Panc1 (cell line): ENCODE results near the gene OSBPL10. TPM values are rescaled to one million over a fixed set of nuclear protein-coding genes. Genes with fewer than 3 reads are reported as not detected.
"Not testable (repeated sequence)": the region's sequence is repeated elsewhere in the genome, so short reads cannot be mapped to it uniquely, and the experiment has no call there.

Experiments used
- ATAC-seq: fragments of 200-7000 bp; cut with Tn5 transposase; 2 replicates; pipeline ENCODE4 v1.9.1; 2020; ENCODE audit warnings: mild to moderate bottlenecking, moderate library complexity
- BruUV-seq: library from RNA; stranded (reverse); fragments of 400-500 nt; replicated peaks from 2 replicates; lab custom pipeline; 2021; lab: Mats Ljungman, UMichigan
- CTCF ChIA-PET: fragments of 300-600 bp; sonication (Branson Sonifier 250); formaldehyde crosslinking; loops from one replicate; lab custom pipeline; 2022; ENCODE audit warnings: antibody characterized with exemption; lab: Charles Lee
- POLR2A ChIA-PET: fragments of 300-600 bp; sonication (Branson Sonifier 250); formaldehyde crosslinking; loops from one replicate; lab custom pipeline; 2022; ENCODE audit warnings: antibody characterized with exemption; lab: Charles Lee
- DNase-seq: peaks from one replicate; pipeline ENCODE4 v3.0.0-alpha.2; 2010; ENCODE audit warnings: low read depth, low spot score
- H3K27ac ChIP-seq: 2 replicates; pipeline ENCODE4 v1.5.1; 2011; ENCODE audit warnings: mild to moderate bottlenecking, low read length, inconsistent platforms
- H3K27me3 ChIP-seq: fragments of 200-500 bp; sonication (Bioruptor generic); 2 replicates; pipeline ENCODE4 v1.6.0; 2014; ENCODE audit warnings: low read length, inconsistent platforms; ENCODE audit not compliant: control insufficient read depth, insufficient read depth
- H3K36me3 ChIP-seq: fragments of 200-500 bp; sonication (Bioruptor generic); 2 replicates; pipeline ENCODE4 v1.5.1; 2014; ENCODE audit warnings: inconsistent platforms, mild to moderate bottlenecking, low read length, moderate library complexity; ENCODE audit not compliant: control insufficient read depth, insufficient read depth
- H3K4me1 ChIP-seq: 2 replicates; pipeline ENCODE4 v1.5.1; 2011; ENCODE audit warnings: inconsistent platforms, mild to moderate bottlenecking, low read length, moderate library complexity; ENCODE audit not compliant: control insufficient read depth, insufficient read depth
- H3K4me3 ChIP-seq, 2 experiments: 2 replicates each; pipeline ENCODE4 v1.5.1; 2011 to 2012; ENCODE audit warnings: low read depth in 2 of 2, low read length in 2 of 2, mild to moderate bottlenecking in 2 of 2, inconsistent platforms in 1 of 2, moderate library complexity in 1 of 2
- H3K9me3 ChIP-seq: fragments of 200-500 bp; sonication (Bioruptor generic); 2 replicates; pipeline ENCODE4 v1.5.1; 2014; ENCODE audit warnings: low read depth, mild to moderate bottlenecking, inconsistent platforms, low read length, moderate library complexity; ENCODE audit not compliant: control insufficient read depth, insufficient read depth
- POLR2AphosphoS5 ChIP-seq: IDR thresholded peaks from 2 replicates; pipeline ENCODE4 v1.6.1; 2012; ENCODE audit warnings: mild to moderate bottlenecking, low read depth, low read length, moderate library complexity
- SIN3A ChIP-seq: IDR thresholded peaks from 2 replicates; pipeline ENCODE4 v1.6.1; 2012; ENCODE audit warnings: low read depth, mild to moderate bottlenecking, low read length, moderate library complexity, borderline replicate concordance; ENCODE audit not compliant: insufficient read depth
- TCF7L2 ChIP-seq: IDR thresholded peaks from 2 replicates; pipeline ENCODE4 v1.6.1; 2011; ENCODE audit warnings: mild to moderate bottlenecking, low read depth, low read length, inconsistent platforms
- in situ Hi-C: cut with HindIII; loops from 2 replicates; pipeline ENCODE4 v1.10.0; 2016; ENCODE audit warnings: low sequenced_read_pairs, low pct_unique_long_range_greater_than_20kb
- intact Hi-C: fragments of 100-400 bp; cut with micrococcal nuclease; formaldehyde crosslinking; loops from one replicate; pipeline ENCODE4 v1.10.0; 2022; ENCODE audit not compliant: unreplicated experiment
- total RNA-seq: library from RNA; stranded (reverse); gene quantifications from one replicate; pipeline ENCODE4 v1.2.1, GENCODE V29; 2021; ENCODE audit not compliant: unreplicated experiment
- TF ChIP-seq, protein P1 (sequence below): fragments of 450-650 bp; IDR thresholded peaks from 2 replicates; pipeline ENCODE4 v1.5.1; 2017; ENCODE audit warnings: mild to moderate bottlenecking
- TF ChIP-seq, protein P2 (sequence below), 2 experiments: IDR thresholded peaks; 2 replicates each; pipeline ENCODE4 v1.6.1; 2011 to 2012; ENCODE audit warnings: low read depth in 2 of 2, control low read depth in 1 of 2, low read length in 1 of 2, mild to moderate bottlenecking in 1 of 2, moderate library complexity in 1 of 2; ENCODE audit not compliant: insufficient read depth in 1 of 2

Gene OSBPL10
- total RNA-seq, 1 experiment from 2014 or later = 88.1 TPM

DNA sequence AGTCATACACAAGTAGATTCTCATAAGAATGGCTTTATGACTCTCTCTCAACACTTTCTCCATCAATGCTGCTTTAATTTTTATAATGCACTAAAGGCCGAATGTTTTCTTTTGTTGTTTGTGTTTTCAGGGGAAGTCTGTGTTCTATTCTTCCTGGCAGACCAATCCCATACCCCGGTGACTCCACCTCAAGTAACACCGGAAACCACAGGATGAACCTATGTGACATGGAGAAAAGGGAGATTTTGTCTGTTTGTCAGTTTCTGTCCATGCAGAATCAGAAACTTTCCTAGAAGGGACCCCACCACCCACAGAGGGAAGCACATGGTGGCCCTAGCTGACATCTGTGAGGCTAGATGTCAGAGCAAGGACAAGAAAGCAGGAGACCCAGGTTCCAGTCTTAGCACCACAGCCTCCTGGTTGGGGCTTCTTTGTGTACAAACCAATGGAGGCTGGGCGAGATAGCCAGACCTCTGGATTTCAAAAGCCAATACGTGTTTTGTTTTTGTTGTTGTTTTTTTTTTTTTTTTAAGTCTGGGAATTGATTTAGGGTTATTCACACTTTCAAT is 109.0 kb downstream of the OSBPL10 start:
- TF ChIP-seq TCF7L2 (no peak), SIN3A (no peak), POLR2AphosphoS5 (no peak)
- TF ChIP-seq, protein P1, sequence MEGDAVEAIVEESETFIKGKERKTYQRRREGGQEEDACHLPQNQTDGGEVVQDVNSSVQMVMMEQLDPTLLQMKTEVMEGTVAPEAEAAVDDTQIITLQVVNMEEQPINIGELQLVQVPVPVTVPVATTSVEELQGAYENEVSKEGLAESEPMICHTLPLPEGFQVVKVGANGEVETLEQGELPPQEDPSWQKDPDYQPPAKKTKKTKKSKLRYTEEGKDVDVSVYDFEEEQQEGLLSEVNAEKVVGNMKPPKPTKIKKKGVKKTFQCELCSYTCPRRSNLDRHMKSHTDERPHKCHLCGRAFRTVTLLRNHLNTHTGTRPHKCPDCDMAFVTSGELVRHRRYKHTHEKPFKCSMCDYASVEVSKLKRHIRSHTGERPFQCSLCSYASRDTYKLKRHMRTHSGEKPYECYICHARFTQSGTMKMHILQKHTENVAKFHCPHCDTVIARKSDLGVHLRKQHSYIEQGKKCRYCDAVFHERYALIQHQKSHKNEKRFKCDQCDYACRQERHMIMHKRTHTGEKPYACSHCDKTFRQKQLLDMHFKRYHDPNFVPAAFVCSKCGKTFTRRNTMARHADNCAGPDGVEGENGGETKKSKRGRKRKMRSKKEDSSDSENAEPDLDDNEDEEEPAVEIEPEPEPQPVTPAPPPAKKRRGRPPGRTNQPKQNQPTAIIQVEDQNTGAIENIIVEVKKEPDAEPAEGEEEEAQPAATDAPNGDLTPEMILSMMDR = no peak
- TF ChIP-seq, protein P2, sequence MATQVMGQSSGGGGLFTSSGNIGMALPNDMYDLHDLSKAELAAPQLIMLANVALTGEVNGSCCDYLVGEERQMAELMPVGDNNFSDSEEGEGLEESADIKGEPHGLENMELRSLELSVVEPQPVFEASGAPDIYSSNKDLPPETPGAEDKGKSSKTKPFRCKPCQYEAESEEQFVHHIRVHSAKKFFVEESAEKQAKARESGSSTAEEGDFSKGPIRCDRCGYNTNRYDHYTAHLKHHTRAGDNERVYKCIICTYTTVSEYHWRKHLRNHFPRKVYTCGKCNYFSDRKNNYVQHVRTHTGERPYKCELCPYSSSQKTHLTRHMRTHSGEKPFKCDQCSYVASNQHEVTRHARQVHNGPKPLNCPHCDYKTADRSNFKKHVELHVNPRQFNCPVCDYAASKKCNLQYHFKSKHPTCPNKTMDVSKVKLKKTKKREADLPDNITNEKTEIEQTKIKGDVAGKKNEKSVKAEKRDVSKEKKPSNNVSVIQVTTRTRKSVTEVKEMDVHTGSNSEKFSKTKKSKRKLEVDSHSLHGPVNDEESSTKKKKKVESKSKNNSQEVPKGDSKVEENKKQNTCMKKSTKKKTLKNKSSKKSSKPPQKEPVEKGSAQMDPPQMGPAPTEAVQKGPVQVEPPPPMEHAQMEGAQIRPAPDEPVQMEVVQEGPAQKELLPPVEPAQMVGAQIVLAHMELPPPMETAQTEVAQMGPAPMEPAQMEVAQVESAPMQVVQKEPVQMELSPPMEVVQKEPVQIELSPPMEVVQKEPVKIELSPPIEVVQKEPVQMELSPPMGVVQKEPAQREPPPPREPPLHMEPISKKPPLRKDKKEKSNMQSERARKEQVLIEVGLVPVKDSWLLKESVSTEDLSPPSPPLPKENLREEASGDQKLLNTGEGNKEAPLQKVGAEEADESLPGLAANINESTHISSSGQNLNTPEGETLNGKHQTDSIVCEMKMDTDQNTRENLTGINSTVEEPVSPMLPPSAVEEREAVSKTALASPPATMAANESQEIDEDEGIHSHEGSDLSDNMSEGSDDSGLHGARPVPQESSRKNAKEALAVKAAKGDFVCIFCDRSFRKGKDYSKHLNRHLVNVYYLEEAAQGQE (IDR thresholded peaks at IDR 0.05; ENCODE audit: insufficient read depth in 1 of 2, low read depth in 2 of 2, low read length in 1 of 2) = no peak
- DNase-seq = no peak
- H3K36me3 ChIP-seq = no peaks in the 10 kb centered on the region; the same call in 1 of the 2 replicates
- H3K27me3 ChIP-seq = no peaks in the 10 kb centered on the region
- intact Hi-C loops = no loop called here
- no peak for ATAC-seq
- BruUV-seq = no TSS peak
- in situ Hi-C loops = no loop called here
- no peak overlapping the region for H3K27ac ChIP-seq
- H3K4me3 ChIP-seq = no peak overlapping the region
- H3K9me3 ChIP-seq = no peaks in the 10 kb centered on the region
- H3K4me1 ChIP-seq = peaks cover 11% of the 10 kb centered on the region
- POLR2A ChIA-PET = no interaction called here
- CTCF ChIA-PET = no interaction called here

DNA sequence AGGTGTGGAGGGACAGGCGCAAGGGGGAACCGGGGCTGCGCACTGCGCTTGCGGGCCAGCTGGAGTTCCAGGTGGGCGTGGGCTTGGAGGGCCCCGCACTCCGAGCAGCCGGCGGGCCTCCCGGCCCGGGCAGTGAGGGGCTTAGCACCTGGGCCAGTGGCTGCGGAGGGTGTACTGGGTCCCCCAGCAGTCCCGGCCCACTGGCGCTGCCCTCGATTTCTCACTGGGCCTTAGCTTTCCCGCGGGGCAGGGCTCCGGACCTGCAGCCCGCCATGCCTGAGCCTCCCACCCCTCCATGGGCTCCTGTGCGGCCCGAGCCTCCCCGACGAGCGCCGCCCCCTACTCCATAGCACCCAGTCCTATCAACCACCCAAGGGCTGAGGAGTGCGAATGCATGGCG is 111.0 kb downstream of the OSBPL10 start:
- CTCF ChIA-PET = interaction anchor here (0.6 kb wide), 1 partner anchor 268 kb away, joined by 7 read pairs; no protein-coding TSS in a partner anchor
- H3K27me3 ChIP-seq, H3K27ac ChIP-seq, BruUV-seq, in situ Hi-C loops, H3K4me1 ChIP-seq, H3K4me3 ChIP-seq, DNase-seq, ATAC-seq, intact Hi-C loops, H3K36me3 ChIP-seq, H3K9me3 ChIP-seq: not testable (repeated sequence)
- POLR2A ChIA-PET = interaction anchor here (1.0 kb wide), 1 partner anchor 29 kb away, joined by 7 read pairs; no protein-coding TSS in a partner anchor

DNA sequence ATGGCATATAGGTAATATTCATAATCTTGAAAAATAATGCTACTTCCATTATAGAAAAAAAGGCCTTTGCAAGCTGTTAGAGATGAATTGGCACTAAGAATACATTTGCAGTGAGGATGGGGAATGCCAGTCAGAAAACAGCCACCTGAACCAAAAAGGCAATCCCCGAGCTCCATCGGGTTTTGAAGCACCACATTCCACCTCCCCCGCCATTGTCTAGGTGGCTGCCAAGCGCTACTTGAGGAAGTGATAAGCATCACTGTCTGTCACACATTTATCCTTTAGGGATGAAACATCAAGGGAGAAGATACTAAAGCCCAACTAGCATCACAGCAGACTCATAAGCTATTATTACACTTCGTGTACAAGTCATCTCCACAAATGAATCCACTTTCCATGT is 112.8 kb downstream of the OSBPL10 start:
- ChIA-PET CTCF (no interaction called here), POLR2A (no interaction called here)
- no TSS peak for BruUV-seq
- ATAC-seq = no peak
- Histone ChIP-seq H3K4me1 (no peaks in the 10 kb centered on the region), H3K9me3 (no peaks in the 10 kb centered on the region), H3K36me3 (no peaks in the 10 kb centered on the region), H3K27me3 (no peaks in the 10 kb centered on the region), H3K27ac (no peak overlapping the region), H3K4me3 (no peak overlapping the region)
- in situ Hi-C loops = no loop called here
- no peak for DNase-seq
- no peak for TF ChIP-seq TCF7L2
- TF ChIP-seq, protein P2 (IDR thresholded peaks at IDR 0.05; ENCODE audit: insufficient read depth in 1 of 2, low read depth in 2 of 2, low read length in 1 of 2) = no peak
- TF ChIP-seq POLR2AphosphoS5 = no peak
- TF ChIP-seq SIN3A = no peak
- TF ChIP-seq, protein P1 = no peak
- intact Hi-C loops = no loop called here
